OCI-LY7 (cell line): ENCODE results near the gene SI. TPM values are rescaled to one million over a fixed set of nuclear protein-coding genes. Genes with fewer than 3 reads are reported as not detected.
"Not testable (repeated sequence)": the region's sequence is repeated elsewhere in the genome, so short reads cannot be mapped to it uniquely, and the experiment has no call there.

Experiments used
- BruUV-seq: library from RNA; stranded (reverse); fragments of 400-500 nt; replicated peaks from 2 replicates; lab custom pipeline; 2021; lab: Mats Ljungman, UMichigan
- CTCF ChIA-PET: fragments of 300-600 bp; sonication (Branson Sonifier 250); formaldehyde crosslinking; loops from one replicate; lab custom pipeline; 2022; ENCODE audit warnings: antibody characterized with exemption; ENCODE audit not compliant: unreplicated experiment; lab: Charles Lee
- POLR2A ChIA-PET: fragments of 300-600 bp; sonication (Branson Sonifier 250); formaldehyde crosslinking; loops from one replicate; lab custom pipeline; 2022; ENCODE audit warnings: antibody characterized with exemption; lab: Charles Lee
- DNase-seq: peaks from one replicate; pipeline ENCODE4 v3.0.0-alpha.2; 2015; ENCODE audit warnings: low spot score
- H2AFZ ChIP-seq: fragments of 200-600 bp; sonication (generic), shearing (Covaris generic); 2 replicates; pipeline ENCODE4 v1.6.1; 2014; ENCODE audit warnings: mild to moderate bottlenecking, antibody characterized with exemption, low read length, moderate library complexity
- H3K27ac ChIP-seq: fragments of 200-600 bp; sonication (generic); 2 replicates; pipeline ENCODE4 v1.5.1; 2014; ENCODE audit warnings: mixed run types, low read depth, mild to moderate bottlenecking, moderate library complexity, low read length, inconsistent platforms; ENCODE audit not compliant: poor library complexity, severe bottlenecking
- H3K36me3 ChIP-seq: fragments of 200-600 bp; sonication (generic); 2 replicates; pipeline ENCODE4 v1.6.1; 2014; ENCODE audit warnings: mild to moderate bottlenecking, antibody characterized with exemption, low read length, moderate library complexity, mixed read lengths; ENCODE audit not compliant: insufficient read depth
- H3K4me1 ChIP-seq: fragments of 200-600 bp; sonication (generic); 2 replicates; pipeline ENCODE4 v1.5.1; 2014; ENCODE audit warnings: mild to moderate bottlenecking, low read length; ENCODE audit not compliant: insufficient read depth, poor library complexity, severe bottlenecking
- H3K4me2 ChIP-seq: fragments of 200-600 bp; sonication (generic); 2 replicates; pipeline ENCODE4 v1.6.1; 2014; ENCODE audit warnings: mild to moderate bottlenecking, low read length
- H3K4me3 ChIP-seq: fragments of 200-600 bp; sonication (generic); 2 replicates; pipeline ENCODE4 v1.5.1; 2014; ENCODE audit warnings: mild to moderate bottlenecking, low read depth, low read length; ENCODE audit not compliant: poor library complexity, severe bottlenecking
- H3K79me2 ChIP-seq: fragments of 200-600 bp; sonication (generic); 2 replicates; pipeline ENCODE4 v1.6.1; 2016; ENCODE audit warnings: low read depth, mild to moderate bottlenecking, low read length, moderate library complexity, mixed read lengths; ENCODE audit not compliant: insufficient read depth
- H3K9me2 ChIP-seq: fragments of 200-600 bp; sonication (generic); 2 replicates; pipeline ENCODE4 v1.6.1; 2016; ENCODE audit warnings: mild to moderate bottlenecking, low read length, mixed read lengths; ENCODE audit not compliant: insufficient read depth
- H3K9me3 ChIP-seq: fragments of 200-600 bp; sonication (generic); 2 replicates; pipeline ENCODE4 v1.6.1; 2014; ENCODE audit warnings: mild to moderate bottlenecking, mixed run types, low read length, mixed read lengths
- H4K20me1 ChIP-seq: fragments of 200-600 bp; sonication (generic); 2 replicates; pipeline ENCODE4 v1.6.1; 2014; ENCODE audit warnings: mild to moderate bottlenecking, antibody characterized with exemption, low read length, moderate library complexity, mixed read lengths; ENCODE audit not compliant: insufficient read depth
- EZH2phosphoT487 ChIP-seq: fragments of 200-600 bp; sonication (generic); IDR thresholded peaks from 2 replicates; pipeline ENCODE4 v1.6.1; 2018; ENCODE audit warnings: low read depth, borderline replicate concordance, mild to moderate bottlenecking, mixed run types, antibody characterized with exemption, low read length, moderate library complexity, mixed read lengths
- intact Hi-C: fragments of 100-400 bp; cut with micrococcal nuclease; formaldehyde crosslinking; loops from one replicate; pipeline ENCODE4 v1.10.0; 2022; ENCODE audit not compliant: unreplicated experiment
- total RNA-seq, 2 experiments: library from RNA; depleted of rRNA in 1 of 2; stranded (reverse); fragments of >200 nt in 1 of 2; shearing (Covaris generic) in 1 of 2; gene quantifications; 2 replicates each; pipeline ENCODE4 v1.2.3, GENCODE V29; 2014 to 2022
- TF ChIP-seq, protein P1 (sequence below): fragments of 200-600 bp; sonication (generic); conservative IDR thresholded peaks from 2 replicates; pipeline ENCODE4 v1.5.1; 2014; ENCODE audit warnings: mild to moderate bottlenecking, antibody characterized with exemption, low read length, moderate library complexity, mixed read lengths

The SI gene
- total RNA-seq, 2 experiments from 2014 or later, result not detected

DNA sequence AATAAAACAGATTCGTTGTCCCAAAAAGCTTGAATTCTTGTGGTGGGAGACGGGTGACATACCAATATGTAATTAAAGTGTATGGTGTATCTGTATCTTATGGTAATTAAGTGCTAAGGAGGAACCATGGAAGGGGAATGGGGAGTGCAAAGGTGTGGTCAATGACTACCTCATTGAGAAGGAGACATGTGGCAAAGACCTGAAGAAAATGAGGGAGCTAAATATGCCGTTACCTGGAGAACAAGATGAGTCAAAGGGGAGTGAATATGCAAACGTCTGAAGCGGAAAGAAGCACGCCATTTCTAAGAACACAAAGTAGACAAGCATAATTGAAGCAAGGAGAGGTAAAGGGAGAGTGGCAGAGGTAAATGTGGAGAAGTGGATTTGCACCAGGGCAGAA is 115.7 kb downstream of the SI start:
- H3K79me2 ChIP-seq, result no peaks in the 10 kb centered on the region
- H3K27ac ChIP-seq, result no peak overlapping the region
- POLR2A ChIA-PET, result no interaction called here
- H3K4me2 ChIP-seq, result no peak overlapping the region
- TF ChIP-seq, protein P1, sequence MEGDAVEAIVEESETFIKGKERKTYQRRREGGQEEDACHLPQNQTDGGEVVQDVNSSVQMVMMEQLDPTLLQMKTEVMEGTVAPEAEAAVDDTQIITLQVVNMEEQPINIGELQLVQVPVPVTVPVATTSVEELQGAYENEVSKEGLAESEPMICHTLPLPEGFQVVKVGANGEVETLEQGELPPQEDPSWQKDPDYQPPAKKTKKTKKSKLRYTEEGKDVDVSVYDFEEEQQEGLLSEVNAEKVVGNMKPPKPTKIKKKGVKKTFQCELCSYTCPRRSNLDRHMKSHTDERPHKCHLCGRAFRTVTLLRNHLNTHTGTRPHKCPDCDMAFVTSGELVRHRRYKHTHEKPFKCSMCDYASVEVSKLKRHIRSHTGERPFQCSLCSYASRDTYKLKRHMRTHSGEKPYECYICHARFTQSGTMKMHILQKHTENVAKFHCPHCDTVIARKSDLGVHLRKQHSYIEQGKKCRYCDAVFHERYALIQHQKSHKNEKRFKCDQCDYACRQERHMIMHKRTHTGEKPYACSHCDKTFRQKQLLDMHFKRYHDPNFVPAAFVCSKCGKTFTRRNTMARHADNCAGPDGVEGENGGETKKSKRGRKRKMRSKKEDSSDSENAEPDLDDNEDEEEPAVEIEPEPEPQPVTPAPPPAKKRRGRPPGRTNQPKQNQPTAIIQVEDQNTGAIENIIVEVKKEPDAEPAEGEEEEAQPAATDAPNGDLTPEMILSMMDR, result no peak
- no peak for TF ChIP-seq EZH2phosphoT487
- CTCF ChIA-PET, result no interaction called here
- no peak overlapping the region for H2AFZ ChIP-seq
- no peaks in the 10 kb centered on the region for H3K4me1 ChIP-seq
- intact Hi-C loops, result no loop called here
- no peaks in the 10 kb centered on the region for H3K9me2 ChIP-seq
- H4K20me1 ChIP-seq, result no peaks in the 10 kb centered on the region
- no peak for DNase-seq
- H3K36me3 ChIP-seq, result no peaks in the 10 kb centered on the region
- BruUV-seq, result no TSS peak
- H3K4me3 ChIP-seq, result no peak overlapping the region
- no peaks in the 10 kb centered on the region for H3K9me3 ChIP-seq

DNA sequence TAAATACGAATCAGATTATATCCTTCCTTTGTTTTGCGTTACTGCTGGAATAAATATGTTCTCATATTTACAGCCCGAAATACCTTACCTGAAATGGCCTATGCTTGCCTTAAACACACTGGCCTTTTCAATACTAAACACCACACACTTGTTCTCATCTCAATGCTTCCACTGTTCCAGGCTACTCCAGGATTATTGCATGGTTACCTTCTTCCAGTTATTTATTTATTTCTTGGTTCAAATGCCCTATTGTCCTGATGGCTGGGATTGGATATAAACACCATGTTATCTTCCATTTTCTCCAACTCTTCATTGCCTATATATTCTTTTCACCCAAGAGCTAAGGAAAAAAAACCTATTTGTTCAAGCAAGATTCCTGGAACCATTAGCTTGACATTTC is 125.3 kb downstream of the SI start:
- no TSS peak for BruUV-seq
- no peak for TF ChIP-seq EZH2phosphoT487
- TF ChIP-seq, protein P1, result no peak
- Histone ChIP-seq H3K36me3 (no peaks in the 10 kb centered on the region), H3K9me3 (no peaks in the 10 kb centered on the region), H3K9me2 (no peaks in the 10 kb centered on the region), H4K20me1 (no peaks in the 10 kb centered on the region), H3K4me2 (no peak overlapping the region), H3K79me2 (no peaks in the 10 kb centered on the region), H3K4me3 (no peak overlapping the region), H2AFZ (no peak overlapping the region), H3K4me1 (no peaks in the 10 kb centered on the region), H3K27ac (no peak overlapping the region)
- CTCF ChIA-PET, result no interaction called here
- intact Hi-C loops, result no loop called here
- POLR2A ChIA-PET, result no interaction called here
- DNase-seq, result no peak

DNA sequence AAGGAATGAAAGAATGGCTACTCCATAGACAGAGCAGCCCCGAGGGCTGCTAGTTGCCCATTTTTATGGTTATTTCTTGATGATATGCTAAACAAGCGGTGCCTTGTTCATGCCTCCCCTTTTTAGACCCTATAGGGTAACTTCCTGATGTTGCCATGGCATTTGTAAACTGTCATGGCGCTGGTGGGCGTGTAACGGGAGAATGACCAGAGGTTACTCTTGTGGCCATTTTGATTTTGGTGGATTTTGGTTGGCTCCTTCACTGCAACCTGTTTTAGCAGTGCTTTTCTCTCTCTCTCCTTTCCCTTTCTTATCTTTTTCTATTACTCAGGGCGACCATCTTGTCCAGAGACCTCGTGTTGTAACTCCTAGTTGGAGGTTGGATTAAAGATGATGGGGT is 126.9 kb downstream of the SI start:
- BruUV-seq, result not testable (repeated sequence)

More for the DNA sequence above, 126.9 kb downstream of the SI start:
- H2AFZ ChIP-seq, H3K4me1 ChIP-seq, H3K4me3 ChIP-seq, H3K9me3 ChIP-seq, H3K9me2 ChIP-seq, H3K79me2 ChIP-seq, DNase-seq, H3K27ac ChIP-seq, CTCF ChIA-PET, H4K20me1 ChIP-seq, POLR2A ChIA-PET, H3K4me2 ChIP-seq, intact Hi-C loops, H3K36me3 ChIP-seq: not testable (repeated sequence)
